ENCODE measurements around the gene HIVEP1. TPM values are rescaled to one million over a fixed set of nuclear protein-coding genes. Genes with fewer than 3 reads are reported as not detected.

The HIVEP1 gene
- total and polyA plus RNA-seq, 12 donors = 3.4 to 20.9 (median 13.3) TPM

DNA sequence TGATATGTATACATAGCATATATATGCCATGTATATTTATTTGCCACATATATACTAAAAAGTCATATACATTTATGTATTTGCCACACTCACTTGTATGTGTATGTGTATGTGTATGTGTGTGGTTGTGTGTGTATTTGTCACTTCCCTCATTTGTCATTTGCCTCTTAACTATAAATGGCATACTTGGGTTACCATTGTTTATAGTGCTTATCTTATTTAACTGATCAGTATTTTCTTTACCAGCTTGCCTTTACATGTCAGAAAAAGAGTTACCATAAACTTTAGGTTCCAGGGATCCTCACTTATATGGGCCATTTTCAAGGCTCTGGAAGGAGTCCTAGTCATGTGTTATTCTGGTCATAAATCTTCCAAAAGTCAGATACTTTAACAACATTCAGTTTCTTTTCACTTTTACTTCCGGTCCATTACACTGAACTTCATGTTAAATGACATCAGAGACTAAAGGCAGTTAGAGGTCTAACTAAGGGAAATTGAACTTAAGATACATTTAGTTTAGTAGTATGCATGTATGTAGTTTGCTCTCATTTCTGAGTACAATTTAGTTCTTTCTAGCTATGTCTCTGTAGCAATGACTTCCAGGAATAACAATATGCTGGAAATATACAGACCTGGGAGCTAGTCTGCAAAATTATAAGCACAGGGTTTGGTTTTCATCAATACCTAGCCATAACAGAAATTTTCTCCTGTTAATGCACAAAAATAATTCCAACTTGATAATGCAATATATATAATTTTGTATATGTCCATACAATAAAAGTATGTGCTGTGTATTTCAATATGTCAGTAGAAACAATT is 33.7 kb upstream of the HIVEP1 start:
- Histone ChIP-seq H3K4me1 (peaks cover 0 to 22% (median 5%) of the 10 kb centered on the region in 9 donors), H3K4me3 (no peak overlapping the region), H3K27ac (no peak overlapping the region), H3K27me3 (no peaks in the 10 kb centered on the region), H3K36me3 (no peaks in the 10 kb centered on the region), H3K9me3 (no peaks in the 10 kb centered on the region)
- DNase-seq (no peak), ATAC-seq (no peak)
- intact Hi-C loops (cut with DNase I) = no loop called here
- 45 to 74% methylated on average over 1 of the region's 1 CpG for WGBS, 2 donors
- TF ChIP-seq, protein P1, sequence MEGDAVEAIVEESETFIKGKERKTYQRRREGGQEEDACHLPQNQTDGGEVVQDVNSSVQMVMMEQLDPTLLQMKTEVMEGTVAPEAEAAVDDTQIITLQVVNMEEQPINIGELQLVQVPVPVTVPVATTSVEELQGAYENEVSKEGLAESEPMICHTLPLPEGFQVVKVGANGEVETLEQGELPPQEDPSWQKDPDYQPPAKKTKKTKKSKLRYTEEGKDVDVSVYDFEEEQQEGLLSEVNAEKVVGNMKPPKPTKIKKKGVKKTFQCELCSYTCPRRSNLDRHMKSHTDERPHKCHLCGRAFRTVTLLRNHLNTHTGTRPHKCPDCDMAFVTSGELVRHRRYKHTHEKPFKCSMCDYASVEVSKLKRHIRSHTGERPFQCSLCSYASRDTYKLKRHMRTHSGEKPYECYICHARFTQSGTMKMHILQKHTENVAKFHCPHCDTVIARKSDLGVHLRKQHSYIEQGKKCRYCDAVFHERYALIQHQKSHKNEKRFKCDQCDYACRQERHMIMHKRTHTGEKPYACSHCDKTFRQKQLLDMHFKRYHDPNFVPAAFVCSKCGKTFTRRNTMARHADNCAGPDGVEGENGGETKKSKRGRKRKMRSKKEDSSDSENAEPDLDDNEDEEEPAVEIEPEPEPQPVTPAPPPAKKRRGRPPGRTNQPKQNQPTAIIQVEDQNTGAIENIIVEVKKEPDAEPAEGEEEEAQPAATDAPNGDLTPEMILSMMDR (IDR thresholded peaks at IDR 0.05) = no peak

DNA sequence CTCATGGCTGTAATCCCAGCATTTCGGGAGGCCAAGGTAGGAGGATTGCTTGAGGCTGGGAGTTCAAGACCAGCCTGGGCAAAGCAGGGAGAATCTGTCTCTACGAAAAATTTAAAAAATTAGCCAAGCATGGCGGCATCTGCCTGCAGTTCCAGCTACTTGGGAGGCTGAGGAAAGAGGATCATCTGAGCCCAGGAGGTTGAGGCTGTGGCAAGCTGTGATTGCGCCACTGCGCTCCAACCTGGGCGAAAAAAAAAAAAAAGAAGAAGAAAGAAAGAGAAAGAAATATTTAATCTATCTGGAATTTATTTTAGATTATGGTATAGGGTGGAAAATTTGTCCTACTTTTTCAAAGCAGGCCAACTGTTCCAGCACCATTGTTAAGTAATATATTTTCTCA is 32.2 kb upstream of the HIVEP1 start:
- Histone ChIP-seq H3K4me3 (no peak overlapping the region), H3K4me1 (peaks cover 0 to 13% (median 0%) of the 10 kb centered on the region in 9 donors), H3K36me3 (no peaks in the 10 kb centered on the region), H3K27ac (no peak overlapping the region), H3K9me3 (no peaks in the 10 kb centered on the region), H3K27me3 (no peaks in the 10 kb centered on the region)
- TF ChIP-seq, protein P1 (IDR thresholded peaks at IDR 0.05) = no peak
- intact Hi-C loops (cut with DNase I) = no loop called here
- DNase-seq (no peak), ATAC-seq (no peak)
- 96% methylated on average over 6 of the region's 6 CpGs for WGBS, 2 donors

DNA sequence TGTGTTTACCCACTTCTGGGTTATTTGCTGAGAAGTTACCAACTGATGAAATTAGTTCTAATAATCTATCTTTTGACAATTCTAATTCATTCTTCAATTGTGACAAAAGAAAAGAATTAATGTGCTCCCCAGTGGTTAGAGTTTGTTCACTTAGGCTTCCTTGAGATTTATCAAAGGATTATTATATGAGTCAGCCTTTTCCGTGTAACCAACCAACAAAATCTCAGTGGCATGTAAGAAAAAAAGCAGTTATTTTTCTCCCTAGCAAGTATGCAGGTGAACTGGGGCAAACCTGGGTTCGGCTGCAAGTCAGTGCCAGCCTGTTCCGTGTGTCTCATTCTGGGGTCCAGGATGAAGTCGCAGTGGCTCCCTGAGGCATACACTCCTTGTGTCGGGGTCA is 28.8 kb upstream of the HIVEP1 start:
- TF ChIP-seq, protein P1 (IDR thresholded peaks at IDR 0.05) = no peak
- 88 to 93% methylated on average over 5 of the region's 5 CpGs for WGBS, 2 donors
- intact Hi-C loops (cut with DNase I) = no loop called here
- Histone ChIP-seq H3K4me3 (no peak overlapping the region), H3K36me3 (no peaks in the 10 kb centered on the region), H3K4me1 (no peaks in the 10 kb centered on the region), H3K27ac (no peak overlapping the region), H3K9me3 (no peaks in the 10 kb centered on the region), H3K27me3 (no peaks in the 10 kb centered on the region)
- no peak for ATAC-seq
- DNase-seq = no peak

DNA sequence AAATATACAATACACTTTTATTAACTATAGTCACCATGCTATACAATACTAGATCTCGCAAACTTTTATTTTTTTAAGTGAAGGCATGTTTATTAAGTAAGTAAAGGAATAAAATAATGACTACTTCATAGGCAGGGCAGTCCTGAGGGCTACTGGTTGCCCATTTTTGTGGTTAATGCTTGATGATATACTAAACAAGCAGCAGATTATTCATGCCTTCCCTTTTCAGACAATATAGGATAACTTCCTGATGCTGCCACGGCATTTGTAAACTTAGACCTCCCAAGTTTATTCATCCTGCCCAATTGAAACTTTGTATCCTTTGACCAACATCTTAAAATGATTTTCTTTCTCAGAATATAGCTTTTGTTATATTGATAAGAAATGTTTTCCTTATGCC is 24.7 kb upstream of the HIVEP1 start:
- Histone ChIP-seq H3K27ac (no peak overlapping the region), H3K4me1 (no peaks in the 10 kb centered on the region), H3K4me3 (no peak overlapping the region), H3K27me3 (no peaks in the 10 kb centered on the region), H3K9me3 (no peaks in the 10 kb centered on the region), H3K36me3 (no peaks in the 10 kb centered on the region)
- DNase-seq = no peak
- no peak for ATAC-seq
- WGBS, 2 donors = 70 to 89% methylated on average over 2 of the region's 2 CpGs
- intact Hi-C loops (cut with DNase I) = no loop called here
- TF ChIP-seq, protein P1 (IDR thresholded peaks at IDR 0.05) = no peak

Measured in heart right ventricle (tissue), 16 donors.